ENCODE data around the gene SACM1L. TPM values are rescaled to one million over a fixed set of nuclear protein-coding genes. Genes with fewer than 3 reads are reported as not detected.

Gene SACM1L
- total RNA-seq, 1 donor from 2014 or later: 26.6 TPM

DNA sequence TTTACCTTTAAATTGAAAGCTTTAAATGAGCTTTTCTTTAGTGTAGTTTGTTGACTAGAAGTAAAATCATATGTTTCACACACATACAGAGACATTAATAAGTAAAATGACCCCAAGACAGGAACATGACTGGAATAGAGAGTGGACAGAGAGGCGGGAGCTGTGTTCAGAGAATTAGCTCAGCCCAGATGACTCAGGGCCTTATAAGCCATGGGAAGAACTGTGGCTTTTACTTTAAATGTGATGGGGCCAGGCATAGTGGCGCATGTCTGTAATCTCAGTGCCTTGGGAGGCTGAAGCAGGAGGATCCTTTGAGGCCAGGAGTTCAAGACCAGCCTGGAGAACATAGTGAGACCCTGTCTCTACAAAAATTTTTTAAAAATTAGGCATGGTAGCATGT lies 26.7 kb downstream of the SACM1L start:
- FAIRE-seq (no peak), DNase-seq (ENCODE audit: low read depth) (no peak)
- H3K4me3 ChIP-seq (ENCODE audit: low read depth, low read length): no peak overlapping the region
- peaks cover 13% of the 10 kb centered on the region for H3K36me3 ChIP-seq (ENCODE audit: control insufficient read depth, insufficient read depth, low read length)
- H3K27me3 ChIP-seq (ENCODE audit: control insufficient read depth, insufficient read depth, low read length): no peaks in the 10 kb centered on the region
- TF ChIP-seq, protein P1, sequence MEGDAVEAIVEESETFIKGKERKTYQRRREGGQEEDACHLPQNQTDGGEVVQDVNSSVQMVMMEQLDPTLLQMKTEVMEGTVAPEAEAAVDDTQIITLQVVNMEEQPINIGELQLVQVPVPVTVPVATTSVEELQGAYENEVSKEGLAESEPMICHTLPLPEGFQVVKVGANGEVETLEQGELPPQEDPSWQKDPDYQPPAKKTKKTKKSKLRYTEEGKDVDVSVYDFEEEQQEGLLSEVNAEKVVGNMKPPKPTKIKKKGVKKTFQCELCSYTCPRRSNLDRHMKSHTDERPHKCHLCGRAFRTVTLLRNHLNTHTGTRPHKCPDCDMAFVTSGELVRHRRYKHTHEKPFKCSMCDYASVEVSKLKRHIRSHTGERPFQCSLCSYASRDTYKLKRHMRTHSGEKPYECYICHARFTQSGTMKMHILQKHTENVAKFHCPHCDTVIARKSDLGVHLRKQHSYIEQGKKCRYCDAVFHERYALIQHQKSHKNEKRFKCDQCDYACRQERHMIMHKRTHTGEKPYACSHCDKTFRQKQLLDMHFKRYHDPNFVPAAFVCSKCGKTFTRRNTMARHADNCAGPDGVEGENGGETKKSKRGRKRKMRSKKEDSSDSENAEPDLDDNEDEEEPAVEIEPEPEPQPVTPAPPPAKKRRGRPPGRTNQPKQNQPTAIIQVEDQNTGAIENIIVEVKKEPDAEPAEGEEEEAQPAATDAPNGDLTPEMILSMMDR (IDR thresholded peaks at IDR 0.05; ENCODE audit: insufficient read depth, low read length, severe bottlenecking): no peak

GRCh38 chr3:45716790-45717336 lies 27.7 kb downstream of the SACM1L start:
- DNase-seq (ENCODE audit: low read depth) (peak; percentile 14), FAIRE-seq (no peak)
- H3K4me3 ChIP-seq (ENCODE audit: low read depth, low read length): no peak overlapping the region
- H3K36me3 ChIP-seq (ENCODE audit: control insufficient read depth, insufficient read depth, low read length): peaks cover 11% of the 10 kb centered on the region
- H3K27me3 ChIP-seq (ENCODE audit: control insufficient read depth, insufficient read depth, low read length): no peaks in the 10 kb centered on the region
- TF ChIP-seq, protein P1 (IDR thresholded peaks at IDR 0.05; ENCODE audit: insufficient read depth, low read length, severe bottlenecking): no peak

DNA sequence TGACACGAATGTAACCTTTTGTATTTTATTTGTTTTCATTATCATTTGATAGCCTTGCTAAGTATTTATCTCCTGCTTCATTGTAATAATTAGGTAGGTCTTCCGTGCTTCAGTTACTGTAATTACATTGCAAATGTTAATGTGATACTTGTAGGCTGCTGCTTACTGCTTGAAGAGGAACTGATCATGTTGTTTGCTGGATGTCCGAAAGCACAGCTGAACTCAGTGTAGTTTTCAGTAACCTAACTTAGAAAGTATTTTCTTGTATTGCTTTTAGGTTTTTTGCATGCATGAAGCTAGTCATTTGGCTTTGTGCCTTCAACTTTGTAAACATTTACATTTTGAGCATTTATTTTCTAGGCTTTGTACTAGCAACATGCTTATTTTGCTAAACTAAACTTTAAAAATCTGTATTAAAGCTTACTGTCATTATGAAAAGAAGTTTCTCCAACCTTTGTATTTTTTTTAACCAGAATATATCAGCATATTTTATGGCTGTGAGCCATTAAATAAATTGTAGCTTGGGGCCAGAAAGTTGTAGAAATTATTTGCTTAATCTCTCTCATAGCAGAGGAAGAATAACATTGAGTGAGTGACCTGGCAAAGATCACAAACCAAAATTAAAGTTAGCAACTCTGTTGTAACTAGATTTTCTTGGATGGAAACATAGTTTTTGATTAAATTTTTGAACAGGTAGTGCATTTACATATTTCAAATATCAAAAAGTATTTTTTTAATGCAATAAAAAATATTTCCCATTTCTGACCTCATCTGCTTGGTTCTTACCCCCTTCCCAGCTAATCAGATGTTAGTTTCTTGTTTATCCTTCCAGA lies 30.7 kb downstream of the SACM1L start:
- no peak overlapping the region for H3K4me3 ChIP-seq (ENCODE audit: low read depth, low read length)
- DNase-seq (ENCODE audit: low read depth) (no peak), FAIRE-seq (no peak)
- peaks cover 10% of the 10 kb centered on the region for H3K36me3 ChIP-seq (ENCODE audit: control insufficient read depth, insufficient read depth, low read length)
- H3K27me3 ChIP-seq (ENCODE audit: control insufficient read depth, insufficient read depth, low read length): no peaks in the 10 kb centered on the region
- TF ChIP-seq, protein P1 (IDR thresholded peaks at IDR 0.05; ENCODE audit: insufficient read depth, low read length, severe bottlenecking): no peak

- H3K36me3 ChIP-seq (ENCODE audit: control insufficient read depth, insufficient read depth, low read length): peaks cover 5% of the 10 kb centered on the region
- TF ChIP-seq, protein P1 (IDR thresholded peaks at IDR 0.05; ENCODE audit: insufficient read depth, low read length, severe bottlenecking): no peak
- no peaks in the 10 kb centered on the region for H3K27me3 ChIP-seq (ENCODE audit: control insufficient read depth, insufficient read depth, low read length)
- FAIRE-seq: no peak
- DNase-seq (ENCODE audit: low read depth): no peak
- no peak overlapping the region for H3K4me3 ChIP-seq (ENCODE audit: low read depth, low read length)
These were observed 35.7 kb downstream of the SACM1L start for GRCh38 chr3:45724911-45725310.

GRCh38 chr3:45729614-45730013 lies 40.4 kb downstream of the SACM1L start:
- Histone ChIP-seq H3K36me3 (ENCODE audit: control insufficient read depth, insufficient read depth, low read length) (peaks cover 7% of the 10 kb centered on the region), H3K4me3 (ENCODE audit: low read depth, low read length) (no peak overlapping the region), H3K27me3 (ENCODE audit: control insufficient read depth, insufficient read depth, low read length) (no peaks in the 10 kb centered on the region)
- FAIRE-seq: no peak
- no peak for DNase-seq (ENCODE audit: low read depth)
- TF ChIP-seq, protein P1 (IDR thresholded peaks at IDR 0.05; ENCODE audit: insufficient read depth, low read length, severe bottlenecking): no peak
